Naive thymus-derived CD4-positive, alpha-beta T cell (primary cell): ENCODE results near the gene PDP2. TPM values are rescaled to one million over a fixed set of nuclear protein-coding genes. Genes with fewer than 3 reads are reported as not detected.
"Not testable (repeated sequence)": the region's sequence is repeated elsewhere in the genome, so short reads cannot be mapped to it uniquely, and the experiment has no call there.

ENCODE experiments used
- ATAC-seq: fragments of 150-1000 bp; cut with Tn5 transposase; 2 replicates; pipeline ENCODE4 v1.10.0; 2021; ENCODE audit warnings: mild to moderate bottlenecking, moderate library complexity
- CTCF ChIA-PET: fragments of 350-600 bp; sonication (Branson Sonifier 250); formaldehyde crosslinking; loops from one replicate; lab custom pipeline; 2021; ENCODE audit warnings: antibody characterized with exemption; lab: Charles Lee
- POLR2A ChIA-PET: fragments of 350-600 bp; sonication (Branson Sonifier 250); formaldehyde crosslinking; loops from one replicate; lab custom pipeline; 2021; ENCODE audit warnings: antibody characterized with exemption, inconsistent platforms; lab: Charles Lee
- DNase-seq, 9 donors: peaks; one replicate each; pipeline versions ENCODE4 v3.0.0 to v3.0.0-alpha.2; 2020 to 2022; ENCODE audit warnings: mixed read lengths in 1 of 9
- H3K27ac ChIP-seq: one replicate; pipeline ENCODE4 v1.7.0; 2013; ENCODE audit warnings: mild to moderate bottlenecking, low read depth, low read length, moderate library complexity
- H3K27me3 ChIP-seq, 2 donors: one replicate each; pipeline ENCODE4 v1.7.0; 2013; ENCODE audit warnings: low read length in 2 of 2, mild to moderate bottlenecking in 2 of 2, moderate library complexity in 2 of 2; ENCODE audit not compliant: control insufficient read depth in 2 of 2, insufficient read depth in 2 of 2
- H3K36me3 ChIP-seq, 3 experiments: 1 replicate in 2 of 3; 2 replicates in 1 of 3; pipeline ENCODE4 v1.7.0; 2013; ENCODE audit warnings: low read length in 3 of 3, mild to moderate bottlenecking in 3 of 3, moderate library complexity in 1 of 3; ENCODE audit not compliant: insufficient read depth in 3 of 3, control insufficient read depth in 2 of 3
- H3K4me1 ChIP-seq, 2 donors: one replicate each; pipeline ENCODE4 v1.7.0; 2013; ENCODE audit warnings: low read length in 2 of 2, mild to moderate bottlenecking in 2 of 2, moderate library complexity in 1 of 2; ENCODE audit not compliant: control insufficient read depth in 2 of 2, insufficient read depth in 2 of 2
- H3K4me3 ChIP-seq: 2 replicates; pipeline ENCODE4 v1.7.0; 2013; ENCODE audit warnings: mild to moderate bottlenecking, low read length
- H3K9me3 ChIP-seq, 3 experiments: 1 replicate in 2 of 3; 2 replicates in 1 of 3; pipeline ENCODE4 v1.7.0; 2013; ENCODE audit warnings: low read length in 3 of 3; ENCODE audit not compliant: control insufficient read depth in 2 of 3
- H3K27ac Mint-ChIP-seq, 9 donors: one replicate each; pipeline ENCODE4 v1.8.0; 2020 to 2022; ENCODE audit warnings: mixed read lengths in 9 of 9, mild to moderate bottlenecking in 8 of 9, moderate library complexity in 5 of 9, inconsistent platforms in 2 of 9
- H3K27me3 Mint-ChIP-seq, 5 donors: one replicate each; pipeline ENCODE4 v1.8.0; 2021 to 2022; ENCODE audit warnings: mixed read lengths in 5 of 5, mild to moderate bottlenecking in 1 of 5
- H3K36me3 Mint-ChIP-seq, 5 donors: one replicate each; pipeline ENCODE4 v1.8.0; 2020 to 2022; ENCODE audit warnings: mixed read lengths in 5 of 5, mild to moderate bottlenecking in 3 of 5, inconsistent platforms in 1 of 5
- H3K4me1 Mint-ChIP-seq, 7 donors: one replicate each; pipeline ENCODE4 v1.8.0; 2020 to 2022; ENCODE audit warnings: mixed read lengths in 7 of 7, mild to moderate bottlenecking in 3 of 7, inconsistent platforms in 1 of 7
- H3K4me3 Mint-ChIP-seq, 10 donors: one replicate each; pipeline ENCODE4 v1.8.0; 2020 to 2022; ENCODE audit warnings: mild to moderate bottlenecking in 10 of 10, mixed read lengths in 10 of 10, moderate library complexity in 6 of 10, inconsistent platforms in 2 of 10
- H3K9me3 Mint-ChIP-seq, 11 donors: one replicate each; pipeline ENCODE4 v1.8.0; 2020 to 2022; ENCODE audit warnings: mixed read lengths in 11 of 11, mild to moderate bottlenecking in 4 of 11, inconsistent platforms in 1 of 11, moderate library complexity in 1 of 11
- intact Hi-C, 2 donors: fragments of 100-400 bp; cut with micrococcal nuclease; formaldehyde crosslinking; loops; one replicate each; pipeline ENCODE4 v1.15.1; 2023
- polyA plus RNA-seq, 2 donors: library from polyadenylated mRNA; unstranded; fragments of 300-500 nt; fragmentation: Illumina TruSeq; gene quantifications; one replicate each; pipeline ENCODE4 v1.2.3, GENCODE V29; 2021
- total RNA-seq, 6 experiments: library from RNA in 5 of 6; stranded (reverse) in 5 of 6; gene quantifications; 1 replicate in 5 of 6; 2 replicates in 1 of 6; pipeline ENCODE4 v1.2.3 and lab custom pipeline; 2021 to 2026

PDP2 gene
- total and polyA plus RNA-seq, 7 experiments from 2014 or later, result 1.6 to 24.0 (median 6.5) TPM

- ATAC-seq, CTCF ChIA-PET, H3K9me3 Mint-ChIP-seq, DNase-seq, H3K9me3 ChIP-seq, H3K27me3 ChIP-seq, H3K27me3 Mint-ChIP-seq: not testable (repeated sequence)
- peaks cover 0 to 38% (median 3%) of the 10 kb centered on the region in 3 experiments for H3K36me3 ChIP-seq
- peak overlapping the region; percentile 96 to 99 (median 98) for H3K27ac Mint-ChIP-seq
- peaks cover 24 to 35% of the 10 kb centered on the region in 2 donors for H3K4me1 ChIP-seq
- H3K36me3 Mint-ChIP-seq, result peaks cover 0 to 24% (median 6%) of the 10 kb centered on the region in 5 donors
- POLR2A ChIA-PET, result interaction anchor here (2.4 kb wide), 1 partner anchor 104 kb away, joined by 7 read pairs; the partner anchor contains the start of gene NAE1
- H3K4me3 ChIP-seq, result peak overlapping the region; percentile 96
- H3K4me1 Mint-ChIP-seq, result peaks cover 38 to 63% (median 54%) of the 10 kb centered on the region in 7 donors
- intact Hi-C loops, result loop anchor here (1.0 to 10.0 kb wide), 10 partner anchors 12 to 1910 kb away; partner anchors contain the start of genes PDP2 (in 2 of the 2), ATP6V0D1 (in 1 of the 2), CKLF (in 1 of the 2) and DYNC1LI2 (in 1 of the 2)
- peak overlapping the region; percentile 97 for H3K27ac ChIP-seq
- peak overlapping the region; percentile 91 to 99 (median 98) for H3K4me3 Mint-ChIP-seq
Measured at GRCh38 chr16:66934839-66935313, 54.6 kb downstream of the PDP2 start.

- DNase-seq (no peak), ATAC-seq (no peak)
- peak within 1 kb of the TSS; percentile 96 to 99 (median 98) for H3K27ac Mint-ChIP-seq
- ChIA-PET POLR2A (interaction anchor here (2.4 kb wide), 1 partner anchor 105 kb away, joined by 7 read pairs; the partner anchor contains the start of gene NAE1), CTCF (no interaction called here)
- H3K27me3 Mint-ChIP-seq, result no peaks in the 10 kb centered on the region
- peak within 1 kb of the TSS; percentile 96 for H3K4me3 ChIP-seq
- intact Hi-C loops, result loop anchor here in 1 of 2 donors (10.0 kb wide), 1 partner anchor 1909 kb away; the partner anchor contains the start of gene TANGO6
- peaks cover 24 to 35% of the 10 kb centered on the region in 2 donors for H3K4me1 ChIP-seq
- peaks cover 0 to 44% (median 3%) of the 10 kb centered on the region in 3 experiments for H3K36me3 ChIP-seq
- H3K9me3 ChIP-seq, result no peaks in the 10 kb centered on the region
- peaks cover 0 to 25% (median 6%) of the 10 kb centered on the region in 5 donors for H3K36me3 Mint-ChIP-seq
- no peaks in the 10 kb centered on the region for H3K27me3 ChIP-seq
- peaks cover 38 to 63% (median 54%) of the 10 kb centered on the region in 7 donors for H3K4me1 Mint-ChIP-seq
- peak within 1 kb of the TSS; percentile 91 to 99 (median 98) for H3K4me3 Mint-ChIP-seq
- peak within 1 kb of the TSS; percentile 97 for H3K27ac ChIP-seq
- H3K9me3 Mint-ChIP-seq, result peaks cover 0 to 8% (median 0%) of the 10 kb centered on the region in 11 donors
Measured at GRCh38 chr16:66935314-66936011, 55.1 kb downstream of the PDP2 start, which contains the start of gene CES2. CES2 (plus strand) TSS chr16:66935516; CDS start chr16:66935636, 120 bp downstream.

DNA sequence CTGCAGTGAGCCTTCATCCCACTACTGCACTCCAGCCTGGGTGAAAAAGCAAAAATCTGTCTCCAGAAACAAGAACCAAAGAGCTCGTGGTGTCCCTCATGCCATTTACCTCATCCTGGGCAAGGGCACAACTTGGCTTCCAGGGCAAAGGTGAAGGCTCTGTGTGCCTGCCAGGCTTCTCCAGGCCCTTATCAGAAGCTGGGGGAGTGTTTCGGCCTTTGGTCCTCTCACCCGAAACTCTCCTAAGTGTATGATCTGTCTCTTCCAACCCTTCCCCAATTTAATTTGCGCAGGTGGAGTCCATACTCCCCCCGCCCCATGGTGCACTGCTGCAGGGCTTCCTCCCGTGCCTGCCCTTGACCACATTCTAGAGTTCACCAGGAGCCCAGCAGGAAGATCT, 56.1 kb downstream of the PDP2 start:
- H3K9me3 Mint-ChIP-seq, result peaks cover 0 to 8% (median 0%) of the 10 kb centered on the region in 11 donors

GRCh38 chr16:66936889-66937554, 56.7 kb downstream of the PDP2 start:
- intact Hi-C loops, result loop anchor here in 1 of 2 donors (10.0 kb wide), 1 partner anchor 1908 kb away; the partner anchor contains the start of gene TANGO6
- no peak for ATAC-seq
- Histone ChIP-seq H3K4me3 (no peak overlapping the region), H3K27ac (peak overlapping the region; percentile 97), H3K27me3 (no peaks in the 10 kb centered on the region), H3K4me1 (peaks cover 24 to 31% of the 10 kb centered on the region in 2 donors), H3K36me3 (peaks cover 0 to 51% (median 7%) of the 10 kb centered on the region in 3 experiments), H3K9me3 (no peaks in the 10 kb centered on the region)
- POLR2A ChIA-PET, result interaction anchor here (0.9 kb wide), 1 partner anchor 234 kb away, joined by 3 read pairs; no protein-coding TSS in a partner anchor
- Mint-ChIP-seq H3K9me3 (peaks cover 0 to 8% (median 0%) of the 10 kb centered on the region in 11 donors), H3K4me1 (peaks cover 35 to 59% (median 51%) of the 10 kb centered on the region in 7 donors), H3K36me3 (peaks cover under 1 to 23% (median 6%) of the 10 kb centered on the region in 5 donors), H3K27ac (peak overlapping the region; percentile 9 to 98 (median 72)), H3K4me3 (peak overlapping the region; percentile 12 to 99 (median 97)), H3K27me3 (no peaks in the 10 kb centered on the region)
- CTCF ChIA-PET, result interaction anchor here (1.0 kb wide), 1 partner anchor 64 kb away, joined by 3 read pairs; no protein-coding TSS in a partner anchor
- DNase-seq, result no peak

More for the DNA sequence above, 56.1 kb downstream of the PDP2 start:
- DNase-seq (no peak), ATAC-seq (no peak)
- H3K4me3 Mint-ChIP-seq, result peak overlapping the region; percentile 23 to 99 (median 97)
- H3K4me1 Mint-ChIP-seq, result peaks cover 38 to 63% (median 54%) of the 10 kb centered on the region in 7 donors
- peak overlapping the region; percentile 25 to 98 (median 72) for H3K27ac Mint-ChIP-seq
- H3K27me3 Mint-ChIP-seq, result no peaks in the 10 kb centered on the region
- peaks cover 24 to 35% of the 10 kb centered on the region in 2 donors for H3K4me1 ChIP-seq
- peaks cover 0 to 51% (median 7%) of the 10 kb centered on the region in 3 experiments for H3K36me3 ChIP-seq
- peak overlapping the region; percentile 97 for H3K27ac ChIP-seq
- H3K36me3 Mint-ChIP-seq, result peaks cover 0 to 25% (median 6%) of the 10 kb centered on the region in 5 donors
- intact Hi-C loops, result loop anchor here in 1 of 2 donors (10.0 kb wide), 1 partner anchor 1908 kb away; the partner anchor contains the start of gene TANGO6
- ChIA-PET CTCF (interaction anchor here (1.0 kb wide), 1 partner anchor 64 kb away, joined by 3 read pairs; no protein-coding TSS in a partner anchor), POLR2A (interaction anchor here (0.9 kb wide), 1 partner anchor 235 kb away, joined by 3 read pairs; no protein-coding TSS in a partner anchor)
- no peaks in the 10 kb centered on the region for H3K27me3 ChIP-seq
- no peaks in the 10 kb centered on the region for H3K9me3 ChIP-seq
- no peak overlapping the region for H3K4me3 ChIP-seq

DNA sequence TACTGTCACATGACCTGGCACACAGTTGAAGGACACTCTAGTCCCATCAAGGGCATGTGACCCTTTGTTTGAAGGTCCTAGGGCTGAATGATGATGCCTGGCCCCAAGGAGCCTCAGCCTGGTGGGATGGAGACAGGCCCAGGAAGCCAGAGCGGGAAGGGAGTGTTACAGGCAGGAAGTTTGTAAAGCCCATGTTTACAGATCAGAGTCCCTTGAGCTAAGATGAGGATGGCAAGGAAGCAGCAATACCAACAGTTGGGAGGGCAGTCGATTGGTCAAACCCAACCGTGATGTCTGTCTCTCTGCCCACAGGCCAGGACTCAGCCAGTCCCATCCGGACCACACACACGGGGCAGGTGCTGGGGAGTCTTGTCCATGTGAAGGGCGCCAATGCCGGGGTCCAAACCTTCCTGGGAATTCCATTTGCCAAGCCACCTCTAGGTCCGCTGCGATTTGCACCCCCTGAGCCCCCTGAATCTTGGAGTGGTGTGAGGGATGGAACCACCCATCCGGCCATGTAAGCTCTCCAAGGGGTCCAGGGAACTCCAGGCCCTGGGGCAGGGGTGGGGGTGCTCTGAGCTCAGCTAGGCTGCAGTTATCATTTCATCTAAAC, 57.5 kb downstream of the PDP2 start:
- POLR2A ChIA-PET, result no interaction called here
- Mint-ChIP-seq H3K4me3 (peak overlapping the region in 6 of 10 donors; percentile 17 to 98 (median 54)), H3K27ac (peak overlapping the region in 4 of 9 donors; percentile 11 to 70 (median 60)), H3K4me1 (peaks cover 27 to 51% (median 42%) of the 10 kb centered on the region in 7 donors), H3K36me3 (peaks cover 4 to 27% (median 8%) of the 10 kb centered on the region in 5 donors), H3K9me3 (peaks cover 0 to 8% (median 0%) of the 10 kb centered on the region in 11 donors), H3K27me3 (no peaks in the 10 kb centered on the region)
- no peak overlapping the region for H3K4me3 ChIP-seq
- no peak for ATAC-seq
- CTCF ChIA-PET, result no interaction called here
- intact Hi-C loops, result loop anchor here in 1 of 2 donors (10.0 kb wide), 1 partner anchor 1907 kb away; the partner anchor contains the start of gene TANGO6
- DNase-seq, result no peak
- peaks cover 0 to 54% (median 7%) of the 10 kb centered on the region in 3 experiments for H3K36me3 ChIP-seq
- H3K4me1 ChIP-seq, result peaks cover 21 to 23% of the 10 kb centered on the region in 2 donors
- H3K27ac ChIP-seq, result no peak overlapping the region
- H3K9me3 ChIP-seq, result no peaks in the 10 kb centered on the region
- H3K27me3 ChIP-seq, result no peaks in the 10 kb centered on the region
